GM19324 (cell line): ENCODE results near the gene PIMREG.

Experiments
- ATAC-seq: cut with Tn5 transposase; IDR thresholded peaks from one replicate; pipeline ENCODE4 v1.9.1; 2021; ENCODE audit warnings: mild to moderate bottlenecking, moderate library complexity; ENCODE audit not compliant: unreplicated experiment, low FRiP score

The PIMREG gene

GRCh38 chr17:6443692-6444570 is at the start of gene PIMREG:
Gene PIMREG, plus strand, starts transcription at chr17:6444455. Its CDS starts 656 bp downstream, at chr17:6445111.
- peak; percentile 75 for ATAC-seq

- no peak for ATAC-seq
These were observed 45.3 kb upstream of the PIMREG start for GRCh38 chr17:6398955-6399354.

- no peak for ATAC-seq
These were observed 42.0 kb upstream of the PIMREG start for GRCh38 chr17:6402258-6402657.

- ATAC-seq: no peak
These were observed 36.0 kb upstream of the PIMREG start for GRCh38 chr17:6408276-6408675.

GRCh38 chr17:6408735-6409134 is 35.5 kb upstream of the PIMREG start:
- no peak for ATAC-seq

GRCh38 chr17:6413065-6413464 is 31.2 kb upstream of the PIMREG start:
- no peak for ATAC-seq

- ATAC-seq: no peak
These were observed 28.6 kb upstream of the PIMREG start for GRCh38 chr17:6415616-6416015.

GRCh38 chr17:6420173-6420641 is 24.0 kb upstream of the PIMREG start:
- no peak for ATAC-seq

GRCh38 chr17:6421700-6422604 is 22.3 kb upstream of the PIMREG start:
- no peak for ATAC-seq

GRCh38 chr17:6422654-6423241 is 21.5 kb upstream of the PIMREG start:
- no peak for ATAC-seq

- no peak for ATAC-seq
These were observed 20.3 kb upstream of the PIMREG start for GRCh38 chr17:6423931-6424330.

- ATAC-seq: no peak
These were observed 18.8 kb upstream of the PIMREG start for GRCh38 chr17:6425407-6425806.

- no peak for ATAC-seq
These were observed 17.7 kb upstream of the PIMREG start for GRCh38 chr17:6426356-6427101.

- ATAC-seq: no peak
These were observed 16.9 kb upstream of the PIMREG start for GRCh38 chr17:6427279-6427781.

- ATAC-seq: no peak
These were observed 15.9 kb upstream of the PIMREG start for GRCh38 chr17:6428207-6428965.

GRCh38 chr17:6429266-6429665 is 15.0 kb upstream of the PIMREG start:
- no peak for ATAC-seq

- no peak for ATAC-seq
These were observed 13.5 kb upstream of the PIMREG start for GRCh38 chr17:6430769-6431168.

GRCh38 chr17:6435051-6435450 is 9.2 kb upstream of the PIMREG start, which contains the start of gene AIPL1:
Gene AIPL1, minus strand, starts transcription at chr17:6435121. Its CDS starts 17 bp downstream, at chr17:6435104.
- ATAC-seq: no peak

GRCh38 chr17:6435968-6436367 is 8.3 kb upstream of the PIMREG start:
- no peak for ATAC-seq
